ENCODE measurements around the gene SELENOW. TPM values are rescaled to one million over a fixed set of nuclear protein-coding genes. Genes with fewer than 3 reads are reported as not detected.

The SELENOW gene
- 1,019 TPM for total RNA-seq
- long read RNA-seq, transcript SELENOW-212 (6 exons, 888 nt): major isoform, 334 of 658 reads
- long read RNA-seq, transcript SELENOW-206 (5 exons, 2,437 nt): minor isoform, 6 of 658 reads
- long read RNA-seq, transcript SELENOW-215 (1 exons, 2,503 nt): minor isoform, 298 of 658 reads
- long read RNA-seq, partial matches to known transcripts: 2 of 658 reads
- long read RNA-seq, other reads (novel, unspliced or antisense): 12 of 658 reads

GRCh38 chr19:47778049-47778953, at the start of gene SELENOW:
Gene SELENOW (plus strand): TSS chr19:47778703. CDS start chr19:47778786, 83 bp downstream.
- H3K27ac ChIP-seq (replicated peaks): peak within 1 kb of the TSS; percentile 97
- peak; percentile 82 for DNase-seq
- TF ChIP-seq CTCF (IDR thresholded peaks at IDR 0.05; ENCODE audit: borderline replicate concordance): no peak
- no peaks in the 10 kb centered on the region for H3K9me3 ChIP-seq (replicated peaks)
- H3K27me3 ChIP-seq (ENCODE audit: low read depth): no peaks in the 10 kb centered on the region
- intact Hi-C loops (cut with micrococcal nuclease): no loop called here
- peak within 1 kb of the TSS; percentile 100 for H3K4me3 ChIP-seq
- peaks cover 25% of the 10 kb centered on the region for H3K36me3 ChIP-seq
- peaks cover 60% of the 10 kb centered on the region for H3K4me1 ChIP-seq

GRCh38 chr19:47729468-47729798, 49.1 kb upstream of the SELENOW start:
- intact Hi-C loops (cut with micrococcal nuclease): no loop called here
- Histone ChIP-seq H3K4me1 (peaks cover 63% of the 10 kb centered on the region), H3K4me3 (peak overlapping the region; percentile 49), H3K36me3 (peaks cover 69% of the 10 kb centered on the region), H3K9me3 (replicated peaks) (no peaks in the 10 kb centered on the region), H3K27ac (replicated peaks) (peak overlapping the region; percentile 89), H3K27me3 (ENCODE audit: low read depth) (peaks cover 39% of the 10 kb centered on the region)
- peak; percentile 64 for DNase-seq
- TF ChIP-seq CTCF (IDR thresholded peaks at IDR 0.05; ENCODE audit: borderline replicate concordance): no peak

- peak; percentile 74 for DNase-seq
- Histone ChIP-seq H3K4me3 (peak overlapping the region; percentile 49), H3K27me3 (ENCODE audit: low read depth) (peaks cover 35% of the 10 kb centered on the region), H3K9me3 (replicated peaks) (no peaks in the 10 kb centered on the region), H3K4me1 (peaks cover 63% of the 10 kb centered on the region), H3K36me3 (peaks cover 69% of the 10 kb centered on the region), H3K27ac (replicated peaks) (peak overlapping the region; percentile 89)
- TF ChIP-seq CTCF (IDR thresholded peaks at IDR 0.05; ENCODE audit: borderline replicate concordance): no peak
- intact Hi-C loops (cut with micrococcal nuclease): no loop called here
Measured at GRCh38 chr19:47729799-47730520, 48.5 kb upstream of the SELENOW start.

GRCh38 chr19:47730521-47730889, 48.0 kb upstream of the SELENOW start:
- Histone ChIP-seq H3K36me3 (peaks cover 71% of the 10 kb centered on the region), H3K27ac (replicated peaks) (peak overlapping the region; percentile 89), H3K4me1 (peaks cover 61% of the 10 kb centered on the region), H3K9me3 (replicated peaks) (no peaks in the 10 kb centered on the region), H3K4me3 (no peak overlapping the region), H3K27me3 (ENCODE audit: low read depth) (peaks cover 29% of the 10 kb centered on the region)
- intact Hi-C loops (cut with micrococcal nuclease): no loop called here
- DNase-seq: no peak
- TF ChIP-seq CTCF (IDR thresholded peaks at IDR 0.05; ENCODE audit: borderline replicate concordance): no peak

GRCh38 chr19:47730910-47731309, 47.6 kb upstream of the SELENOW start:
- peaks cover 71% of the 10 kb centered on the region for H3K36me3 ChIP-seq
- intact Hi-C loops (cut with micrococcal nuclease): no loop called here

More at GRCh38 chr19:47730910-47731309, 47.6 kb upstream of the SELENOW start:
- Histone ChIP-seq H3K27ac (replicated peaks) (peak overlapping the region; percentile 89), H3K4me3 (no peak overlapping the region), H3K4me1 (peaks cover 57% of the 10 kb centered on the region), H3K27me3 (ENCODE audit: low read depth) (peaks cover 25% of the 10 kb centered on the region), H3K9me3 (replicated peaks) (no peaks in the 10 kb centered on the region)
- no peak for TF ChIP-seq CTCF (IDR thresholded peaks at IDR 0.05; ENCODE audit: borderline replicate concordance)
- no peak for DNase-seq

All from left ventricle myocardium inferior (tissue), 1 donor.